ENCODE measurements around the gene PAGE2B. TPM values are rescaled to one million over a fixed set of nuclear protein-coding genes. Genes with fewer than 3 reads are reported as not detected.

The PAGE2B gene
- total RNA-seq, 2 experiments from 2014 or later = not detected

- Histone ChIP-seq H3K36me3 (ENCODE audit: insufficient read depth, low read length) (no peaks in the 10 kb centered on the region), H4K20me1 (ENCODE audit: insufficient read depth, low read length) (no peaks in the 10 kb centered on the region), H3K4me2 (ENCODE audit: low read length) (no peak overlapping the region), H3K4me1 (ENCODE audit: insufficient read depth, low read length, poor library complexity, severe bottlenecking) (no peaks in the 10 kb centered on the region), H3K79me2 (ENCODE audit: insufficient read depth, low read depth, low read length) (no peaks in the 10 kb centered on the region), H3K9me3 (ENCODE audit: low read length) (no peaks in the 10 kb centered on the region), H3K9me2 (ENCODE audit: insufficient read depth, low read length) (no peaks in the 10 kb centered on the region), H3K4me3 (ENCODE audit: low read depth, low read length, poor library complexity, severe bottlenecking) (no peak overlapping the region), H2AFZ (ENCODE audit: low read length) (no peak overlapping the region), H3K27ac (ENCODE audit: low read depth, low read length, poor library complexity, severe bottlenecking) (no peak overlapping the region)
- ChIA-PET CTCF (ENCODE audit: unreplicated experiment) (no interaction called here), POLR2A (no interaction called here)
- no TSS peak for BruUV-seq (replicated peaks)
- TF ChIP-seq EZH2phosphoT487 (IDR thresholded peaks at IDR 0.05; ENCODE audit: borderline replicate concordance, low read depth, low read length) (no peak), CTCF (conservative IDR thresholded peaks at IDR 0.05; ENCODE audit: low read length) (no peak)
- DNase-seq (ENCODE audit: low spot score) = no peak
- intact Hi-C loops (cut with micrococcal nuclease; ENCODE audit: unreplicated experiment) = no loop called here
Observed at GRCh38 chrX:55102754-55103153, 27.9 kb downstream of the PAGE2B start.

GRCh38 chrX:55107262-55107661 is 32.4 kb downstream of the PAGE2B start:
- POLR2A ChIA-PET = no interaction called here
- intact Hi-C loops (cut with micrococcal nuclease; ENCODE audit: unreplicated experiment) = no loop called here

DNA sequence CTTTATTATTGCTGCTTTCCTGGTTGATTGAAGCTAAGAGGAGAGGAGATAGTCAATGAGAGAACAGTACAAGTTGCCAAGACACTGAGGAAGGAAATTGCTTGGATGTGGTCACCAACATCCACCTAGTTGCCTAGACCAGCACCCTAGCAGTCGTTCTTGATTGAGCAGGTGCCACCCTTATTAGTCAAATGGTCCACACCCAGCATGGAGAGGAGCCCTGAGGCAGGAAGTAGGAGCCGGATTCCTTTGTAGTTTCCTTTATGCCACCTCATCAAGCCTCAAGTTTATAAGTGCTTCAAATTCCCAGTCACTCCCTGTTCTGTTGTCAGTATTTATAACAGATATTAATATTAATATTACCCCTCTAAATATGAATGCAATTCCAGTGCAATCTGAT is 33.1 kb downstream of the PAGE2B start:
- no peaks in the 10 kb centered on the region for H3K9me2 ChIP-seq (ENCODE audit: insufficient read depth, low read length)
- ChIA-PET POLR2A (interaction anchor here (0.6 kb wide), 1 partner anchor 445 kb away, joined by 3 read pairs; no protein-coding TSS in a partner anchor), CTCF (ENCODE audit: unreplicated experiment) (no interaction called here)
- H4K20me1 ChIP-seq (ENCODE audit: insufficient read depth, low read length) = no peaks in the 10 kb centered on the region
- TF ChIP-seq CTCF (conservative IDR thresholded peaks at IDR 0.05; ENCODE audit: low read length) (no peak), EZH2phosphoT487 (IDR thresholded peaks at IDR 0.05; ENCODE audit: borderline replicate concordance, low read depth, low read length) (no peak)
- H2AFZ ChIP-seq (ENCODE audit: low read length) = no peak overlapping the region
- no peak overlapping the region for H3K4me2 ChIP-seq (ENCODE audit: low read length)
- no peak for DNase-seq (ENCODE audit: low spot score)
- no peaks in the 10 kb centered on the region for H3K9me3 ChIP-seq (ENCODE audit: low read length)
- intact Hi-C loops (cut with micrococcal nuclease; ENCODE audit: unreplicated experiment) = no loop called here
- no peak overlapping the region for H3K27ac ChIP-seq (ENCODE audit: low read depth, low read length, poor library complexity, severe bottlenecking)
- no peaks in the 10 kb centered on the region for H3K79me2 ChIP-seq (ENCODE audit: insufficient read depth, low read depth, low read length)
- BruUV-seq (replicated peaks) = no TSS peak
- H3K4me1 ChIP-seq (ENCODE audit: insufficient read depth, low read length, poor library complexity, severe bottlenecking) = no peaks in the 10 kb centered on the region
- H3K4me3 ChIP-seq (ENCODE audit: low read depth, low read length, poor library complexity, severe bottlenecking) = no peak overlapping the region
- H3K36me3 ChIP-seq (ENCODE audit: insufficient read depth, low read length) = no peaks in the 10 kb centered on the region

More at GRCh38 chrX:55107262-55107661, 32.4 kb downstream of the PAGE2B start:
- no peak overlapping the region for H2AFZ ChIP-seq (ENCODE audit: low read length)
- H3K4me3 ChIP-seq (ENCODE audit: low read depth, low read length, poor library complexity, severe bottlenecking) = no peak overlapping the region
- H3K79me2 ChIP-seq (ENCODE audit: insufficient read depth, low read depth, low read length) = no peaks in the 10 kb centered on the region
- CTCF ChIA-PET (ENCODE audit: unreplicated experiment) = no interaction called here
- H3K4me1 ChIP-seq (ENCODE audit: insufficient read depth, low read length, poor library complexity, severe bottlenecking) = no peaks in the 10 kb centered on the region
- H3K9me2 ChIP-seq (ENCODE audit: insufficient read depth, low read length) = no peaks in the 10 kb centered on the region
- no peak for TF ChIP-seq CTCF (conservative IDR thresholded peaks at IDR 0.05; ENCODE audit: low read length)
- no peak for TF ChIP-seq EZH2phosphoT487 (IDR thresholded peaks at IDR 0.05; ENCODE audit: borderline replicate concordance, low read depth, low read length)
- no peak overlapping the region for H3K27ac ChIP-seq (ENCODE audit: low read depth, low read length, poor library complexity, severe bottlenecking)
- H3K36me3 ChIP-seq (ENCODE audit: insufficient read depth, low read length) = no peaks in the 10 kb centered on the region
- no peaks in the 10 kb centered on the region for H4K20me1 ChIP-seq (ENCODE audit: insufficient read depth, low read length)
- no peak overlapping the region for H3K4me2 ChIP-seq (ENCODE audit: low read length)
- H3K9me3 ChIP-seq (ENCODE audit: low read length) = no peaks in the 10 kb centered on the region
- no TSS peak for BruUV-seq (replicated peaks)
- DNase-seq (ENCODE audit: low spot score) = no peak
